ENCODE results near the gene ADAM22.

DNA sequence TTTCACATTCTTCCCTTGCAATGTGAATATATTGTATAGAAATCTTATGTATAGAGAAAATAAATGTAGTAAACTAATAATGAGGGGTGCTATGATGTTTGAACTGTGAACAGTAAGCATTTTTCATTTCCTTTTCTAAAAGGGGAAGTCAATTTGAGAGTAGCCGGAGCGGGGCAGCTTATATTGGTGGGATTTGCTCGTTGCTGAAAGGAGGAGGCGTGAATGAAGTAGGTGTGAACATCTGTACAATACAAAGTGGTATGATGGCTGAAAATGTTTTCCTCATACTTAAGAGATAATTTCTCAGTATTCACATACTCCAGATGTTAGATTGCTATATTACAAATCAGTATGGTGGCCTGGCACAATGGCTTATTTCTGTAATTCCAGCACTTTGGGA is 198.7 kb downstream of the ADAM22 start:
- TF ChIP-seq CTCF (IDR thresholded peaks at IDR 0.05; ENCODE audit: borderline replicate concordance, extremely low read depth, low read length, poor library complexity, severe bottlenecking): no peak
- no peak for TF ChIP-seq EZH2 (IDR thresholded peaks at IDR 0.05; ENCODE audit: borderline replicate concordance, low read depth, low read length, severe bottlenecking)
